ENCODE measurements around the gene TTC17.
"Not testable (repeated sequence)": the region's sequence is repeated elsewhere in the genome, so short reads cannot be mapped to it uniquely, and the experiment has no call there.

DNA sequence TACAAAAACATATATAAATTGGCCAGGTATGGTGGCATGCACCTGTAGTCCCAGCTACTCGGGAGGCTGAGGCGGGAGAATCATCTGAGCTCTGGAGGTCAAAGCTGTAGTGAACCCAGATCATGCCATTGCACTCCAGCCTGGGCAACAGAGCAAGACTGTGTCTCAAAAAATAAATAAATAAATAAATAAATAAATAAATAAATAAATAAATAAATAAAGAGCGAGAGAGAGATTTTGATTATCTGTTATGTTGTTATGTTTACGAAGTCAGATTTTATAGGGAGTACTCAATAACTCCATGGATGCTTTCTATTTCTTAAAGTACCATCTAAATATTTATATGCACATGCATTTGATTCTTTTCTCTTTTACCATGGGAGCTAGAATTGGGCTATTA lies 43.1 kb downstream of the TTC17 start:
- TF ChIP-seq, protein P1, sequence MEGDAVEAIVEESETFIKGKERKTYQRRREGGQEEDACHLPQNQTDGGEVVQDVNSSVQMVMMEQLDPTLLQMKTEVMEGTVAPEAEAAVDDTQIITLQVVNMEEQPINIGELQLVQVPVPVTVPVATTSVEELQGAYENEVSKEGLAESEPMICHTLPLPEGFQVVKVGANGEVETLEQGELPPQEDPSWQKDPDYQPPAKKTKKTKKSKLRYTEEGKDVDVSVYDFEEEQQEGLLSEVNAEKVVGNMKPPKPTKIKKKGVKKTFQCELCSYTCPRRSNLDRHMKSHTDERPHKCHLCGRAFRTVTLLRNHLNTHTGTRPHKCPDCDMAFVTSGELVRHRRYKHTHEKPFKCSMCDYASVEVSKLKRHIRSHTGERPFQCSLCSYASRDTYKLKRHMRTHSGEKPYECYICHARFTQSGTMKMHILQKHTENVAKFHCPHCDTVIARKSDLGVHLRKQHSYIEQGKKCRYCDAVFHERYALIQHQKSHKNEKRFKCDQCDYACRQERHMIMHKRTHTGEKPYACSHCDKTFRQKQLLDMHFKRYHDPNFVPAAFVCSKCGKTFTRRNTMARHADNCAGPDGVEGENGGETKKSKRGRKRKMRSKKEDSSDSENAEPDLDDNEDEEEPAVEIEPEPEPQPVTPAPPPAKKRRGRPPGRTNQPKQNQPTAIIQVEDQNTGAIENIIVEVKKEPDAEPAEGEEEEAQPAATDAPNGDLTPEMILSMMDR (IDR thresholded peaks at IDR 0.05) = not testable (repeated sequence)
- not testable (repeated sequence) for TF ChIP-seq POLR2A (IDR thresholded peaks at IDR 0.05)
